Testis (tissue), 2 donors: ENCODE data around the gene KCNK7.

Experiments used
- CTCF ChIP-seq, 3 experiments: fragments of 450-650 bp in 2 of 3; fragments of 200-600 bp in 1 of 3; sonication (generic) in 1 of 3; IDR thresholded peaks; one replicate each; pipeline ENCODE4 v1.5.1; 2016 to 2019; ENCODE audit warnings: antibody characterized with exemption in 3 of 3, mild to moderate bottlenecking in 2 of 3, moderate library complexity in 1 of 3
- POLR2A ChIP-seq: fragments of 450-650 bp; IDR thresholded peaks from one replicate; pipeline ENCODE4 v1.6.1; 2017; ENCODE audit warnings: antibody characterized with exemption, mild to moderate bottlenecking, moderate library complexity

GRCh38 chr11:65621460-65621859 is 25.9 kb upstream of the KCNK7 start:
- TF ChIP-seq CTCF (IDR thresholded peaks at IDR 0.05), result no peak
- no peak for TF ChIP-seq POLR2A
